AG04450 (cell line): ENCODE results near the gene IL1A. TPM values are rescaled to one million over a fixed set of nuclear protein-coding genes. Genes with fewer than 3 reads are reported as not detected.

Experiments used
- CTCF ChIA-PET: fragments of 300-600, 350-600 bp; formaldehyde crosslinking; extraction: SDS; loops from one replicate; lab custom pipeline; 2022; ENCODE audit warnings: antibody characterized with exemption, inconsistent platforms; lab: Charles Lee
- POLR2A ChIA-PET: fragments of 350-600 bp; formaldehyde crosslinking; extraction: SDS; loops from one replicate; lab custom pipeline; 2021; ENCODE audit warnings: antibody characterized with exemption, inconsistent platforms; lab: Yijun Ruan, JAX
- DNase-seq: peaks from one replicate; pipeline ENCODE4 v3.0.0-alpha.2; 2011; ENCODE audit warnings: low read depth, low spot score
- H3K27ac ChIP-seq: one replicate; pipeline ENCODE4 v1.5.1; 2012; ENCODE audit warnings: low read depth, low read length, control low read depth
- H3K27me3 ChIP-seq: one replicate; pipeline ENCODE4 v1.6.0; 2012; ENCODE audit warnings: low read length; ENCODE audit not compliant: control insufficient read depth, insufficient read depth
- H3K4me3 ChIP-seq: 2 replicates; pipeline ENCODE4 v1.5.1; 2011; ENCODE audit warnings: mild to moderate bottlenecking, low read depth, low read length, control low read depth
- H3K9me3 ChIP-seq: 2 replicates; pipeline ENCODE4 v1.5.1; 2012; ENCODE audit warnings: low read length; ENCODE audit not compliant: control insufficient read depth, insufficient read depth
- polyA plus RNA-seq: library from polyadenylated mRNA; depleted of rRNA; stranded (reverse); fragments of >200 nt; gene quantifications from 2 replicates; pipeline ENCODE4 v1.2.3, GENCODE V29; 2011
- TF ChIP-seq, protein P1 (sequence below): IDR thresholded peaks from 2 replicates; pipeline ENCODE4 v1.5.1; 2011; ENCODE audit warnings: low read depth, low read length, control low read depth, inconsistent platforms

Gene IL1A
- polyA plus RNA-seq, 1 experiment: 0.51 TPM

DNA sequence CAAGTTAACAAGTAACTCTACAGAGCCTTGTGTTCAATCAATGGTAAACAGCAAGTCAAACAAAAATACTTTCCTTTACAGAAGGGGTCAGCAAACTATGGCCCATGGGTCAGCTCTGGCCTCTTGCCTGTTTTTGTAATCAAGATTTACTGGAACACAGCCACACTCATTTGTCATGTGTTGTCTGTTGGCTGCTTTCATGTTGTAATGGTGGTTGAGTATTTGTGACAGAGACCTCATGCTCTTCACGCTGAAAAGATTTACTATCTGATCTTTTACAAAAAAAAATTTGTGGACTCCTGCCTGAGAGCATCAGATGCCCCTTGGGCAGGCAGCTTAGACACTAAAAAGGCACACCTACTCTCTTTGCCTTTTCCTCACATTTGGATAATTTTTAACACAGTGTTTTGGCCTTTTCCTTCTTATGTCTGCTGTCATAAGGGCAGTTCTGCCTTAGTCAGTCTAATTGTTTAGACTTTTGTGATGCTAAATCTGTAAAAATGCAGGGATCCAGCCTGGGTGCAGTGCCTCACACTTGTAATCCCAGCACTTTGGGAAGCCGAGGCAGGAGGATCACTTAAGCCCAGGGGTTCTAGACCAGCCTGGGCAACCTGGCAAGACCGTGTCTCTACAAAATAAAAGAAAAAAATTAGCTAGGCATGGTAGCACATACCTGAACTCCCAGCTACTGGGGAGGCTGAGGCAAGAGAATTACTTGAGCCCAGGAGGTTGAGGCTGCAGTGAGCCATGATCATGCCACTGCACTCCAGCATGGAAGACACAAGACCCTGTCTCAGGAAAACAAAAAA, 34.0 kb upstream of the IL1A start:
- no peaks in the 10 kb centered on the region for H3K9me3 ChIP-seq
- no peaks in the 10 kb centered on the region for H3K27me3 ChIP-seq
- no peak overlapping the region for H3K27ac ChIP-seq
- H3K4me3 ChIP-seq: no peak overlapping the region
- TF ChIP-seq, protein P1, sequence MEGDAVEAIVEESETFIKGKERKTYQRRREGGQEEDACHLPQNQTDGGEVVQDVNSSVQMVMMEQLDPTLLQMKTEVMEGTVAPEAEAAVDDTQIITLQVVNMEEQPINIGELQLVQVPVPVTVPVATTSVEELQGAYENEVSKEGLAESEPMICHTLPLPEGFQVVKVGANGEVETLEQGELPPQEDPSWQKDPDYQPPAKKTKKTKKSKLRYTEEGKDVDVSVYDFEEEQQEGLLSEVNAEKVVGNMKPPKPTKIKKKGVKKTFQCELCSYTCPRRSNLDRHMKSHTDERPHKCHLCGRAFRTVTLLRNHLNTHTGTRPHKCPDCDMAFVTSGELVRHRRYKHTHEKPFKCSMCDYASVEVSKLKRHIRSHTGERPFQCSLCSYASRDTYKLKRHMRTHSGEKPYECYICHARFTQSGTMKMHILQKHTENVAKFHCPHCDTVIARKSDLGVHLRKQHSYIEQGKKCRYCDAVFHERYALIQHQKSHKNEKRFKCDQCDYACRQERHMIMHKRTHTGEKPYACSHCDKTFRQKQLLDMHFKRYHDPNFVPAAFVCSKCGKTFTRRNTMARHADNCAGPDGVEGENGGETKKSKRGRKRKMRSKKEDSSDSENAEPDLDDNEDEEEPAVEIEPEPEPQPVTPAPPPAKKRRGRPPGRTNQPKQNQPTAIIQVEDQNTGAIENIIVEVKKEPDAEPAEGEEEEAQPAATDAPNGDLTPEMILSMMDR: no peak
- POLR2A ChIA-PET: no interaction called here
- CTCF ChIA-PET: interaction anchor here (1.3 kb wide), 1 partner anchor 69 kb away, joined by 3 read pairs; no protein-coding TSS in a partner anchor
- DNase-seq: no peak

DNA sequence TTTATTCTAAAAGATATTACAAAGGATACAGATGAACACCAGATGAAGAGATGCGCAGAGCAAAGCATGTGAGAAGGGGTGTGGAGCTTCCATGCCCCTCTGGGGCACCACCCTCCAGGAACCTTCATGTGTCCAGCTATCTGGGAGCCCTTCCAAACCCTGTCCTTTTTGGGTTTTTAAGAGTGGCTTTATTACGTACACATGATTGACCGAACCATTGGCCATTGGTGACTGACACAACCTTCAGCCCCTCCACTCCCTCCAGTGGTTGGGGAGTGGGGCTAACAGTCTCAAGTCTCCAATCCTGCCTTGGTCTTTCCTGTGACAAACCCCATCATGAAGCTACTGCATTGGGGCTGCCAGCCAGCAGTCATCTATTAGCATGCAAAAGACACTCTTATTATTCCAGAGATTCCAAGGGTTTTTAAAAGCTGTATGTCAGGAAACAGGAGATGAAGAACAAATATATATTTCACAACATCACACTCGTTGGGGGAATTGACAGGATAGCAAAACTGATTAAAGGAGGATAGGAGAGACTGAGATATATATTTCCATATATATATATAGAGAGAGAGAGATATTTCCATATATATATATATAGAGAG, 32.9 kb upstream of the IL1A start:
- POLR2A ChIA-PET: no interaction called here

GRCh38 chr2:112814278-112814677, 30.0 kb upstream of the IL1A start:
- POLR2A ChIA-PET: no interaction called here
- H3K4me3 ChIP-seq: no peak overlapping the region
- no peaks in the 10 kb centered on the region for H3K27me3 ChIP-seq
- H3K27ac ChIP-seq: no peak overlapping the region
- no peaks in the 10 kb centered on the region for H3K9me3 ChIP-seq
- TF ChIP-seq, protein P1: no peak
- DNase-seq: no peak
- CTCF ChIA-PET: interaction anchor here (0.8 to 1.3 kb wide), 4 partner anchors 10 to 145 kb away, joined by 3 to 4 read pairs (median 3); no protein-coding TSS in a partner anchor

More for the DNA sequence above, 32.9 kb upstream of the IL1A start:
- no peak for DNase-seq
- TF ChIP-seq, protein P1: no peak
- no peaks in the 10 kb centered on the region for H3K27me3 ChIP-seq
- H3K27ac ChIP-seq: no peak overlapping the region
- H3K4me3 ChIP-seq: no peak overlapping the region
- no peaks in the 10 kb centered on the region for H3K9me3 ChIP-seq
- CTCF ChIA-PET: interaction anchor here (1.3 kb wide), 1 partner anchor 68 kb away, joined by 3 read pairs; no protein-coding TSS in a partner anchor

GRCh38 chr2:112813280-112813966, 29.1 kb upstream of the IL1A start:
- CTCF ChIA-PET: interaction anchor here (0.7 to 1.3 kb wide), 2 partner anchors 28 to 146 kb away, joined by 3 read pairs; no protein-coding TSS in a partner anchor
- Histone ChIP-seq H3K27me3 (no peaks in the 10 kb centered on the region), H3K9me3 (no peaks in the 10 kb centered on the region), H3K27ac (no peak overlapping the region), H3K4me3 (no peak overlapping the region)
- POLR2A ChIA-PET: no interaction called here
- no peak for DNase-seq
- TF ChIP-seq, protein P1: no peak
